ENCODE measurements around the gene GREM2. TPM values are rescaled to one million over a fixed set of nuclear protein-coding genes. Genes with fewer than 3 reads are reported as not detected.

GREM2 gene
- total RNA-seq, 1 experiment from 2014 or later = not detected

GRCh38 chr1:240567066-240567465 lies 44.9 kb downstream of the GREM2 start:
- no peak overlapping the region for H3K27ac ChIP-seq (ENCODE audit: low read length)
- no peaks in the 10 kb centered on the region for H3F3A ChIP-seq (ENCODE audit: low read length, unreplicated experiment)
- intact Hi-C loops (cut with micrococcal nuclease) = no loop called here
- peaks cover 31% of the 10 kb centered on the region for H3K27me3 ChIP-seq (ENCODE audit: low read length)
- H4K20me1 ChIP-seq (ENCODE audit: low read length) = no peaks in the 10 kb centered on the region
- no peak overlapping the region for H3K4me2 ChIP-seq (ENCODE audit: low read length)
- no peaks in the 10 kb centered on the region for H3K9me3 ChIP-seq (ENCODE audit: low read length)
- DNase-seq (no peak), ATAC-seq (no peak)
- no peak overlapping the region for H3K9ac ChIP-seq (ENCODE audit: low read length)
- BruUV-seq (replicated peaks) = no TSS peak
- no peaks in the 10 kb centered on the region for H3K9me2 ChIP-seq (replicated peaks; ENCODE audit: low read length)
- no peaks in the 10 kb centered on the region for H3K36me3 ChIP-seq (ENCODE audit: low read depth, low read length)
- H2AFZ ChIP-seq (ENCODE audit: low read length) = no peak overlapping the region
- ChIA-PET POLR2A (ENCODE audit: unreplicated experiment) (no interaction called here), CTCF (no interaction called here)
- TF ChIP-seq EZH2phosphoT487 (IDR thresholded peaks at IDR 0.05; ENCODE audit: borderline replicate concordance, low read length) (no peak), EZH2 (IDR thresholded peaks at IDR 0.05; ENCODE audit: low read length, unreplicated experiment) (no peak), CTCF (conservative IDR thresholded peaks at IDR 0.05; ENCODE audit: low read depth, low read length) (no peak)
- H3K4me3 ChIP-seq (ENCODE audit: low read length) = no peak overlapping the region
- H3K79me2 ChIP-seq (ENCODE audit: low read length) = no peaks in the 10 kb centered on the region
- no peaks in the 10 kb centered on the region for H3K4me1 ChIP-seq (ENCODE audit: insufficient read depth, low read length)

- Histone ChIP-seq H2AFZ (ENCODE audit: low read length) (no peak overlapping the region), H3K27ac (ENCODE audit: low read length) (no peak overlapping the region), H3K9me2 (replicated peaks; ENCODE audit: low read length) (no peaks in the 10 kb centered on the region), H3K4me3 (ENCODE audit: low read length) (no peak overlapping the region), H3F3A (ENCODE audit: low read length, unreplicated experiment) (no peaks in the 10 kb centered on the region), H3K4me2 (ENCODE audit: low read length) (no peak overlapping the region), H3K27me3 (ENCODE audit: low read length) (peaks cover 19% of the 10 kb centered on the region), H4K20me1 (ENCODE audit: low read length) (no peaks in the 10 kb centered on the region), H3K36me3 (ENCODE audit: low read depth, low read length) (no peaks in the 10 kb centered on the region), H3K79me2 (ENCODE audit: low read length) (no peaks in the 10 kb centered on the region), H3K9ac (ENCODE audit: low read length) (no peak overlapping the region), H3K9me3 (ENCODE audit: low read length) (no peaks in the 10 kb centered on the region), H3K4me1 (ENCODE audit: insufficient read depth, low read length) (no peaks in the 10 kb centered on the region)
- ATAC-seq = no peak
- POLR2A ChIA-PET (ENCODE audit: unreplicated experiment) = no interaction called here
- intact Hi-C loops (cut with micrococcal nuclease) = no loop called here
- CTCF ChIA-PET = no interaction called here
- no peak for DNase-seq
- BruUV-seq (replicated peaks) = no TSS peak
- TF ChIP-seq EZH2 (IDR thresholded peaks at IDR 0.05; ENCODE audit: low read length, unreplicated experiment) (no peak), CTCF (conservative IDR thresholded peaks at IDR 0.05; ENCODE audit: low read depth, low read length) (no peak), EZH2phosphoT487 (IDR thresholded peaks at IDR 0.05; ENCODE audit: borderline replicate concordance, low read length) (no peak)
These were observed 49.2 kb downstream of the GREM2 start for GRCh38 chr1:240562779-240563178.

GRCh38 chr1:240562111-240562590 lies 49.8 kb downstream of the GREM2 start:
- POLR2A ChIA-PET (ENCODE audit: unreplicated experiment) = no interaction called here
- Histone ChIP-seq H3K9me3 (ENCODE audit: low read length) (no peaks in the 10 kb centered on the region), H3K27me3 (ENCODE audit: low read length) (peaks cover 16% of the 10 kb centered on the region), H3F3A (ENCODE audit: low read length, unreplicated experiment) (no peaks in the 10 kb centered on the region), H2AFZ (ENCODE audit: low read length) (no peak overlapping the region), H3K9ac (ENCODE audit: low read length) (no peak overlapping the region), H3K9me2 (replicated peaks; ENCODE audit: low read length) (no peaks in the 10 kb centered on the region), H3K79me2 (ENCODE audit: low read length) (no peaks in the 10 kb centered on the region), H4K20me1 (ENCODE audit: low read length) (no peaks in the 10 kb centered on the region), H3K36me3 (ENCODE audit: low read depth, low read length) (no peaks in the 10 kb centered on the region), H3K4me1 (ENCODE audit: insufficient read depth, low read length) (no peaks in the 10 kb centered on the region), H3K27ac (ENCODE audit: low read length) (no peak overlapping the region), H3K4me2 (ENCODE audit: low read length) (no peak overlapping the region), H3K4me3 (ENCODE audit: low read length) (no peak overlapping the region)
- no peak for ATAC-seq
- CTCF ChIA-PET = no interaction called here
- no peak for TF ChIP-seq CTCF (conservative IDR thresholded peaks at IDR 0.05; ENCODE audit: low read depth, low read length)
- TF ChIP-seq EZH2 (IDR thresholded peaks at IDR 0.05; ENCODE audit: low read length, unreplicated experiment) = no peak
- TF ChIP-seq EZH2phosphoT487 (IDR thresholded peaks at IDR 0.05; ENCODE audit: borderline replicate concordance, low read length) = no peak
- intact Hi-C loops (cut with micrococcal nuclease) = no loop called here
- no TSS peak for BruUV-seq (replicated peaks)
- no peak for DNase-seq
